A549 (cell line): ENCODE measurements around the gene CALU. TPM values are rescaled to one million over a fixed set of nuclear protein-coding genes. Genes with fewer than 3 reads are reported as not detected.

Source experiments
- ATAC-seq, 2 experiments: fragments of 200-7000 bp in 1 of 2; fragments of >200 bp in 1 of 2; cut with Nextera tagmentation in 1 of 2; cut with Tn5 transposase in 1 of 2; 3 replicates each; pipeline versions ENCODE4 v1.8.0 to v1.9.1; 2018 to 2020; ENCODE audit warnings: mild to moderate bottlenecking in 1 of 2, moderate library complexity in 1 of 2
- CTCF ChIA-PET: fragments of 300-600 bp; sonication (Branson Sonifier 250); formaldehyde crosslinking; extraction: SDS; loops from one replicate; lab custom pipeline; 2021; ENCODE audit warnings: antibody characterized with exemption, inconsistent platforms; lab: Yijun Ruan, JAX
- POLR2A ChIA-PET: fragments of 350-600 bp; formaldehyde crosslinking; extraction: SDS; loops from one replicate; lab custom pipeline; 2021; ENCODE audit warnings: antibody characterized with exemption, inconsistent platforms; lab: Yijun Ruan, JAX
- DNase-seq, 2 experiments: peaks; one replicate each; pipeline versions ENCODE4 v3.0.0 to v3.0.0-alpha.2; 2011 to 2016; ENCODE audit warnings: low read depth in 1 of 2, low spot score in 1 of 2
- FAIRE-seq: peaks from 2 replicates; lab custom pipeline; 2011; peaks lifted over from hg19 to GRCh38; lab: Jason Lieb, UNC
- H3K27ac ChIP-seq, 2 experiments: fragments of >200 bp; sonication (Bioruptor Twin); formaldehyde crosslinking; 3 replicates each; pipeline ENCODE4 v1.5.1; 2016 to 2017
- H3K4me1 ChIP-seq: fragments of >200 bp; sonication (Bioruptor Twin); formaldehyde crosslinking; 3 replicates; pipeline ENCODE4 v1.6.1; 2016
- H3K4me2 ChIP-seq: fragments of >200 bp; sonication (Bioruptor Twin); formaldehyde crosslinking; 3 replicates; pipeline ENCODE4 v1.6.1; 2016
- H3K4me3 ChIP-seq: fragments of >200 bp; sonication (Bioruptor Twin); formaldehyde crosslinking; 3 replicates; pipeline ENCODE4 v1.5.1; 2016
- H3K9me3 ChIP-seq: fragments of >200 bp; sonication (Bioruptor Twin); formaldehyde crosslinking; 3 replicates; pipeline ENCODE4 v1.6.1; 2016
- BCL3 ChIP-seq: fragments of >200 bp; sonication (Bioruptor Twin); formaldehyde crosslinking; IDR thresholded peaks from 3 replicates; pipeline ENCODE4 v1.6.1; 2016
- CBX8 ChIP-seq: fragments of 200-600 bp; sonication (generic); IDR thresholded peaks from 2 replicates; pipeline ENCODE4 v1.6.1; 2016
- CTCF ChIP-seq: fragments of >200 bp; sonication (Bioruptor Twin); formaldehyde crosslinking; IDR thresholded peaks from 3 replicates; pipeline ENCODE4 v1.5.1; 2016
- HDAC2 ChIP-seq: fragments of 200-600 bp; sonication (generic); IDR thresholded peaks from 2 replicates; pipeline ENCODE4 v1.6.1; 2016
- HOXA7 ChIP-seq: fragments of 250-450 bp; sonication (Bioruptor Pico); IDR thresholded peaks from 2 replicates; pipeline ENCODE4 v1.5.0; 2020; ENCODE audit warnings: mild to moderate bottlenecking, moderate library complexity
- JUNB ChIP-seq: fragments of >200 bp; sonication (Bioruptor Twin); formaldehyde crosslinking; IDR thresholded peaks from 2 replicates; pipeline ENCODE4 v1.6.1; 2016
- POLR2AphosphoS2 ChIP-seq: conservative IDR thresholded peaks from 2 replicates; pipeline ENCODE4 v1.6.1; 2012; ENCODE audit warnings: low read length, improper control_type of control experiment, inconsistent platforms
- RARB ChIP-seq: fragments of 250-450 bp; sonication (Bioruptor Pico); IDR thresholded peaks from 2 replicates; pipeline ENCODE4 v1.8.0; 2021; ENCODE audit warnings: mild to moderate bottlenecking, moderate library complexity
- REST ChIP-seq: fragments of 200-600 bp; sonication (generic); IDR thresholded peaks from 2 replicates; pipeline ENCODE4 v1.6.1; 2016; ENCODE audit warnings: antibody characterized with exemption, mild to moderate bottlenecking, moderate library complexity
- SMC3 ChIP-seq: fragments of >200 bp; sonication (Bioruptor Twin); formaldehyde crosslinking; IDR thresholded peaks from 3 replicates; pipeline ENCODE4 v1.6.1; 2018; ENCODE audit warnings: inconsistent platforms
- ZC3H11A ChIP-seq: fragments of 450-650 bp; IDR thresholded peaks from 2 replicates; pipeline ENCODE4 v1.6.1; 2014; ENCODE audit warnings: antibody characterized with exemption, mild to moderate bottlenecking
- ZFP36 ChIP-seq: fragments of 450-650 bp; IDR thresholded peaks from 2 replicates; pipeline ENCODE4 v1.6.1; 2014; ENCODE audit warnings: borderline replicate concordance; ENCODE audit not compliant: partially characterized antibody
- ZNF302 ChIP-seq: fragments of 250-450 bp; sonication (Bioruptor Pico); IDR thresholded peaks from 2 replicates; pipeline ENCODE4 v1.9.0; 2021; ENCODE audit warnings: inconsistent platforms, mild to moderate bottlenecking, moderate library complexity
- WGBS: methylation state at CpG from one replicate; pipeline ENCODE4 v1.1.6; 2017; ENCODE audit errors: missing lambda C conversion rate; 5-methylcytosine and 5-hydroxymethylcytosine counted together
- polyA plus RNA-seq, 4 experiments: library from polyadenylated mRNA; depleted of rRNA in 3 of 4; stranded (reverse); fragments of >200 nt; fragmentation: RNase III in 1 of 4; extraction: RNeasy Plus Mini Kit Qiagen cat#74134 plus additional on column Dnase treatment in 1 of 4; gene quantifications; 2 replicates in 3 of 4; 3 replicates in 1 of 4; pipeline ENCODE4 v1.2.3, GENCODE V29; 2011 to 2017
- TF ChIP-seq, protein P1 (sequence below): fragments of 150-350 bp; IDR thresholded peaks from 2 replicates; pipeline ENCODE4 v1.6.1; 2014; ENCODE audit warnings: low read depth, mild to moderate bottlenecking, low read length
- TF ChIP-seq, protein P2 (sequence below): IDR thresholded peaks from 2 replicates; pipeline ENCODE4 v1.6.1; 2012; ENCODE audit warnings: low read depth, borderline replicate concordance

CALU gene
- polyA plus RNA-seq, 2 of the 4 experiments (the other 2 are of a cell fraction), result 192 to 233 TPM

DNA sequence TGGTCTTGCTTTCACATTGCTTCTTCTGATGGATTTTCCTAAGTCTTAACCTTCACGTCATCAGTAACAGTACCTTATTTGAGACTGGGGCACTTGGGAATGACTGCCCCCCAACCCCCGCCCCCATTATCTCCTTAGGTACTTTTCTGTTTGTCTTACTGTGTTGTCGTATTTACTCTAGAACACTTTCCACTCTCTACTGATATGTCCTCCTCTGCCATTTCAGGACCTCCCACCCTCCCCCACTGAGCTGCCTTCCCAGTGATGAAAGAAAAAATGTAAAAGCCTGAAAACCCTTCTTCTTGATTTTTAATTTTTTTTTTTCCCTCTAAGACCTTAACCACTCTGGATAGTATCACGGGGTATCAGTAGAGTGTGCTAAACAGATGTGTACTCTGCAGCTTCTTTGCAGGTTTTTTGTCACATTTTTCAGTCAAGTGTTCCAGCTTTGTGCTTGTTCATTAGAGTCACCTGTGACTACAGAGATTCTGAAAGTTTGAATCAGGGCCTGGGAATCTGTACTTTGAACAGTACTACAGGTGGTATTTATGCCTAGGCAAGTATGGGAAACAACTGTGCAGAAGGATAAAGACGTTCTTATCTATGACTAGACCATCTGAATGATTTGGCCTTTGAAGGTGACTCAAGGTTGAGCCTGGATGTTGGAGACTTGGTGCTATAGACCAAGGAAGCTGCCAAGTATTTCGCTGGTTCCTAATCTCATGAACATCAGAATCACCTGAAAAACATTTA lies 8.3 kb downstream of the CALU start:
- TF ChIP-seq ZNF302 (no peak), CTCF (no peak), REST (no peak), ZFP36 (no peak), HOXA7 (CRISPR knock-in tag) (no peak), RARB (no peak), ZC3H11A (no peak), BCL3 (no peak), JUNB (no peak), POLR2AphosphoS2 (no peak), CBX8 (no peak), HDAC2 (no peak), SMC3 (no peak)
- TF ChIP-seq, protein P1, sequence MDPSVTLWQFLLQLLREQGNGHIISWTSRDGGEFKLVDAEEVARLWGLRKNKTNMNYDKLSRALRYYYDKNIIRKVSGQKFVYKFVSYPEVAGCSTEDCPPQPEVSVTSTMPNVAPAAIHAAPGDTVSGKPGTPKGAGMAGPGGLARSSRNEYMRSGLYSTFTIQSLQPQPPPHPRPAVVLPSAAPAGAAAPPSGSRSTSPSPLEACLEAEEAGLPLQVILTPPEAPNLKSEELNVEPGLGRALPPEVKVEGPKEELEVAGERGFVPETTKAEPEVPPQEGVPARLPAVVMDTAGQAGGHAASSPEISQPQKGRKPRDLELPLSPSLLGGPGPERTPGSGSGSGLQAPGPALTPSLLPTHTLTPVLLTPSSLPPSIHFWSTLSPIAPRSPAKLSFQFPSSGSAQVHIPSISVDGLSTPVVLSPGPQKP, result no peak
- TF ChIP-seq, protein P2, sequence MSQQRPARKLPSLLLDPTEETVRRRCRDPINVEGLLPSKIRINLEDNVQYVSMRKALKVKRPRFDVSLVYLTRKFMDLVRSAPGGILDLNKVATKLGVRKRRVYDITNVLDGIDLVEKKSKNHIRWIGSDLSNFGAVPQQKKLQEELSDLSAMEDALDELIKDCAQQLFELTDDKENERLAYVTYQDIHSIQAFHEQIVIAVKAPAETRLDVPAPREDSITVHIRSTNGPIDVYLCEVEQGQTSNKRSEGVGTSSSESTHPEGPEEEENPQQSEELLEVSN, result no peak
- FAIRE-seq, result no peak
- Histone ChIP-seq H3K4me2 (no peak overlapping the region), H3K9me3 (no peaks in the 10 kb centered on the region), H3K27ac (no peak overlapping the region), H3K4me3 (no peak overlapping the region), H3K4me1 (peaks cover 19% of the 10 kb centered on the region)
- no peak for ATAC-seq
- DNase-seq, result no peak
- 87% methylated on average over 6 of the region's 6 CpGs for WGBS
- ChIA-PET CTCF (interaction anchor here (0.6 to 1.2 kb wide), 3 partner anchors 12 to 136 kb away, joined by 3 read pairs; no protein-coding TSS in a partner anchor), POLR2A (no interaction called here)

- no peak overlapping the region for H3K4me2 ChIP-seq
- FAIRE-seq (no peak), ATAC-seq (no peak), DNase-seq (no peak)
- no peak overlapping the region for H3K27ac ChIP-seq
- no peak for TF ChIP-seq JUNB
- 92% methylated on average over 1 of the region's 1 CpG for WGBS
- H3K4me1 ChIP-seq, result peaks cover 2% of the 10 kb centered on the region; the same call in 1 of the 3 replicates
- ChIA-PET POLR2A (no interaction called here), CTCF (interaction anchor here (1.1 kb wide), 1 partner anchor 12 kb away, joined by 3 read pairs; no protein-coding TSS in a partner anchor)
- no peak overlapping the region for H3K4me3 ChIP-seq
- H3K9me3 ChIP-seq, result no peaks in the 10 kb centered on the region
These were observed 13.1 kb downstream of the CALU start for GRCh38 chr7:128752251-128752650.
